ENCODE measurements around the gene PNN. TPM values are rescaled to one million over a fixed set of nuclear protein-coding genes. Genes with fewer than 3 reads are reported as not detected.
"Not testable (repeated sequence)": the region's sequence is repeated elsewhere in the genome, so short reads cannot be mapped to it uniquely, and the experiment has no call there.

PNN gene
- total RNA-seq, 1 donor from 2014 or later = 95.7 TPM

DNA sequence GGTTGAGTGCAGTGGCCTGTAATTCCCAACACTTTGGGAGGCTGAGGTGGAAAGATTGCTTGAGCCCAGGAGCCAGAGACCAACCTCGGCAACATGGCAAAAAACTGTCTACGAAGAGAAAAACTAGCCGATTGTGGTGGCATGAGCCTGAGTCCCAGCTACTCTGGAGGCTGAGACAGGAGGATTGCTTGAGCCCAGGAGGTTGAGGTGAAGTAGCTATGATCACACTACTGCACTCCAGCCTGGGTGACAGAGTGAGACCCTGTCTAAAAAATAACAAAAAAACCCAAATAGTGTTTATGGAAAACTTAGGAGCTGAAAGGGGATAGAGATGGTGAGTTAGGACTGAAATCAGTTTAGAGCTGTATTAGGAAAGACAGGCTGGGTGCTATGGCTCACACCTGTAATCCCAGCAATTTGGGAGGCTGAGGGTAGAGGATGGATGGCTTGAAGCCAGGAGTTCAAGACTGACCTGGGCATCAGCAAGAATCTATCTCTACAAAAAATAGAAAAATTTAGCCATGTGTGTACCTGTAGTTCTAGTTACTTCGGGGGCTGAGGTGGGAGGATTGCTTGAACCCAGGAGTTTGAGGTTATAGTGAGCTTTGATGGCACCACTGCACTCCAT lies 9.7 kb downstream of the PNN start:
- H3K9me3 Mint-ChIP-seq = no peaks in the 10 kb centered on the region
- H3K27ac Mint-ChIP-seq = no peak overlapping the region
- H3K36me3 Mint-ChIP-seq = peaks cover 18% of the 10 kb centered on the region
- no peaks in the 10 kb centered on the region for H3K4me1 Mint-ChIP-seq (ENCODE audit: unreplicated experiment)
- TF ChIP-seq, protein P1, sequence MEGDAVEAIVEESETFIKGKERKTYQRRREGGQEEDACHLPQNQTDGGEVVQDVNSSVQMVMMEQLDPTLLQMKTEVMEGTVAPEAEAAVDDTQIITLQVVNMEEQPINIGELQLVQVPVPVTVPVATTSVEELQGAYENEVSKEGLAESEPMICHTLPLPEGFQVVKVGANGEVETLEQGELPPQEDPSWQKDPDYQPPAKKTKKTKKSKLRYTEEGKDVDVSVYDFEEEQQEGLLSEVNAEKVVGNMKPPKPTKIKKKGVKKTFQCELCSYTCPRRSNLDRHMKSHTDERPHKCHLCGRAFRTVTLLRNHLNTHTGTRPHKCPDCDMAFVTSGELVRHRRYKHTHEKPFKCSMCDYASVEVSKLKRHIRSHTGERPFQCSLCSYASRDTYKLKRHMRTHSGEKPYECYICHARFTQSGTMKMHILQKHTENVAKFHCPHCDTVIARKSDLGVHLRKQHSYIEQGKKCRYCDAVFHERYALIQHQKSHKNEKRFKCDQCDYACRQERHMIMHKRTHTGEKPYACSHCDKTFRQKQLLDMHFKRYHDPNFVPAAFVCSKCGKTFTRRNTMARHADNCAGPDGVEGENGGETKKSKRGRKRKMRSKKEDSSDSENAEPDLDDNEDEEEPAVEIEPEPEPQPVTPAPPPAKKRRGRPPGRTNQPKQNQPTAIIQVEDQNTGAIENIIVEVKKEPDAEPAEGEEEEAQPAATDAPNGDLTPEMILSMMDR (conservative IDR thresholded peaks at IDR 0.05) = no peak
- no peak for DNase-seq (ENCODE audit: extremely low spot score, unreplicated experiment)
- H3K27me3 Mint-ChIP-seq = no peaks in the 10 kb centered on the region
- H3K4me3 Mint-ChIP-seq = no peak overlapping the region

DNA sequence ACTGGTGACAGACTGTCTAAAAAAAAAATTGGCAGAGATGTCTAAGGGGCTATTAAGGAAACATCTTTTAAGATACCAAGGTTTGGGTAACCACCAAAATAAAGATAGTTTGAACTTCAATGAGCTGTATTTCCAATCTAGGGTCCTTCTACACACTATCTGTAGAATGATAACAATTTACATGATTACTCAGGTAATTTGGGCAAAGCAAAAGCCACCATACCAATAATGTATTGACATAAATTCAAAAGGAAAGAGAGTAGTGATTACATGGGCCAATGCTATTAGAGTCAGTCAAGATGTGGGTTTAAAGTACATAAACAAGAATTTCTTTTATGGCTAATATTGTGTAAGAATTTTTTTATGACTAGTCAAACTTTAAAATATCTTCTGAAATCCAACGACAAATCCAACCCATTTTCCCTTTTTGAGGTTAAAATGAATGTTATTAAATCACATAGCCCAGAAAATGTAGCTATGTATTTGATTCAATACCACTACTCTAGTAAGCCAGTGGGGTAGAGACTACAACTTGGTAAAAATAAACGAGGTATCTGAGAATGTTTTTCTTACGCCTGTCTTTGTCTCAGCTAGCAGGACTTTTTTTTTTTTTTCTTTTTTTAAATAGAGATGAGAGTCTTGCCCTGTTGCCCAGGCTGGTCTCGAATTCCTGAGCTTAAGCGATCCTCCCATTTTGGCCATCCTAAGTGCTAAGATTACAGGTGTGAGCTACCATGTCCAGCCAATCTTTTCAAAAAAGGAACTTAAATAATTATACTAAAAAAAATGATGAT lies 10.4 kb downstream of the PNN start:
- no peaks in the 10 kb centered on the region for H3K9me3 Mint-ChIP-seq
- no peak overlapping the region for H3K4me3 Mint-ChIP-seq
- no peak for DNase-seq (ENCODE audit: extremely low spot score, unreplicated experiment)
- no peak overlapping the region for H3K27ac Mint-ChIP-seq
- TF ChIP-seq, protein P1 (conservative IDR thresholded peaks at IDR 0.05) = no peak
- no peaks in the 10 kb centered on the region for H3K4me1 Mint-ChIP-seq (ENCODE audit: unreplicated experiment)
- H3K36me3 Mint-ChIP-seq = peaks cover 18% of the 10 kb centered on the region
- H3K27me3 Mint-ChIP-seq = no peaks in the 10 kb centered on the region

DNA sequence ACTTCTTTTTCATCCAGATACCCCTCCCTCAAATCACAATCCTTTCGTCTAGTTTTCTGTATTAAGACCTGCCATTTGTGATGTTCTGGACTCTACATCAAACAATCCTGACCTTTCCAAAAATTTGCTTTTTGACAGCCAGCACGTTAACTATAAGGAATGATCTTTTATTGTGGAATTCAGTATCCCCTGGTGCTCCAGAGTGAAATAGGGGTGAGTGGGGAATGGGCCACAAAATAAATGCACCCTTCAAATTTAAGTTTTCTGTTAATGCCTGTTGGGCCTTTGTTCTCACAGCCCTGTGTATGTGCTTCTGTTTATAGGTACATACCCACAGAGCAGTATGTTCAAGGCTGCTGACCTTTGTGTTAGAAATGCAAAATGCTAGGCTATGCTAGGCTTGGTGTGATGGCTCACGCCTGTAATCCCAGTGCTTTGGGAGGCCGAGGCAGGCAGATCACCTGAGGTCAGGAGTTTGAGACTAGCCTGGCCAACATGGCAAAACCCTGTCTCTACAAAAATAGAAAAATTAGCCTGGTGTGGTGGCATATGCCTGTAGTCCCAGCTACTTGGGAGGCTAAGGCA lies 12.0 kb downstream of the PNN start:
- no peak for DNase-seq (ENCODE audit: extremely low spot score, unreplicated experiment)
- Mint-ChIP-seq H3K4me3 (no peak overlapping the region), H3K36me3 (peaks cover 18% of the 10 kb centered on the region), H3K4me1 (ENCODE audit: unreplicated experiment) (no peaks in the 10 kb centered on the region), H3K27ac (no peak overlapping the region), H3K9me3 (no peaks in the 10 kb centered on the region), H3K27me3 (no peaks in the 10 kb centered on the region)
- TF ChIP-seq, protein P1 (conservative IDR thresholded peaks at IDR 0.05) = no peak

DNA sequence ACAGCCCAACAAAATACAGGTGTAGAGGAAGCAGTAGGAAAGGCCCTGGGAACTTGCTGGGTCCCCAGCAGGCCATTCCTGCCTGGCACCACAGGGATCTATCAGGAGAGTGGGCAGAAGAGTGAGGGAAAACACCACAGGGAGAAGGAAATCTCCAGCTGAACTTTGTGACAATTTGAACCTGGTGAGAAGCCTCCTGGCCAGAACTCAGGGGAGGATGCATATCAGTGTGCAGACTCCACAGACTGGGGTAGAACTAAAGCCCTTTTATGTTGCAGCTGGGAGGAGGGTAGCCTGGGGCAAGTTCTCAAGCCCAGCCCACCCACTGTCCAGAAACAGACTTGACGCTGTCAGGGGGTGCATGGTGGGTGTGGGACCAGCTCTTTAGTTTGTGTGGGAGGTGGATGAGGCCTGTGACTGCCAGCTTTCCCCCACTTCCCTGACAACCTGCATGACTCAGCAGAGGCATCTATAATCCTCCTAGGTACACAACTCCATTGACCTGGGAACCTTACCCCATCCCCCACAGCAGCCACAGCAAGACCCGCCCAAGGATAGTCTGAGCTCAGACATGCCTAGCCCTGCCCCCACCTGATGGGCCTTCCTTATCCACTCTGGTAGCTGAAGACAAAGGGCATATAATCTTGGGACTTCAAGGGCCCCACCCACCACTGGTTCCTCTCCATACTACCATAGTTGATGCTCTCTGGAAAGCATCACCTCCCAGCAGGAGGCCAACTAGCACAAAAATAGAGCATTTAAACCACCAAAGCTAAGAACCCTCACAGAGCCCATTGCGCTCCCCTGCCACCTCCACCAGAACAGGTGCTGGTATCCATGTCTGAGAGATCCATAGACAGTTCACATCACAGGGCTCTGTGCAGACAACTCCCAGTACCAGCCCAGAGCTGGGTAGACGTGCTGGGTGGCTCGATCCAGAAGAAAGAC lies 28.9 kb downstream of the PNN start:
- no peak overlapping the region for H3K4me3 Mint-ChIP-seq
- no peak for DNase-seq (ENCODE audit: extremely low spot score, unreplicated experiment)
- no peaks in the 10 kb centered on the region for H3K9me3 Mint-ChIP-seq
- no peaks in the 10 kb centered on the region for H3K27me3 Mint-ChIP-seq
- H3K27ac Mint-ChIP-seq = peak overlapping the region; percentile 36
- peaks cover 4% of the 10 kb centered on the region for H3K4me1 Mint-ChIP-seq (ENCODE audit: unreplicated experiment)
- TF ChIP-seq, protein P1 (conservative IDR thresholded peaks at IDR 0.05) = no peak
- no peaks in the 10 kb centered on the region for H3K36me3 Mint-ChIP-seq

DNA sequence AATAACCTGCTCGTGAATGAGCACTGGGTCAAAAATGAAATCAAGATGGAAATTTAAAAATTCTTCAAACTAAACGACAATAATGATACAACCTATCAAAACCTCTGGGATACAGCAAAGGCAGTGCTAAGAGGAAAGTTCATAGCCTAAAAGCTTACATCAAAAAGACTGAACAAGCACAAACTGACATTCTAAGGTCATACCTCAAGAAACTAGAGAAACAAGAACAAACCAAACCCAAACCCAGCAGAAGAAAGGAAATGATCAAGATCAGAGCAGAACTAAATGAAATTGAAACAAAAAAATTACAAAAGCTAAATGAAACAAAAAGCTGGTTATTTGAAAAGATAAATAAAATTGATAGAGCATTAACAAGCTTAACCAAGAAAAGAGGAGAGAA lies 32.4 kb downstream of the PNN start:
- H3K9me3 Mint-ChIP-seq; H3K4me3 Mint-ChIP-seq; H3K4me1 Mint-ChIP-seq (ENCODE audit: unreplicated experiment); DNase-seq (ENCODE audit: extremely low spot score, unreplicated experiment); H3K27ac Mint-ChIP-seq; H3K27me3 Mint-ChIP-seq; H3K36me3 Mint-ChIP-seq: not testable (repeated sequence)

Measured in type B pancreatic cell (in vitro differentiated cells).